OCI-LY3 (cell line): ENCODE results near the gene PIK3R5.
"Not testable (repeated sequence)": the region's sequence is repeated elsewhere in the genome, so short reads cannot be mapped to it uniquely, and the experiment has no call there.

Experiments used
- H2AFZ ChIP-seq: fragments of 200-600, 300-600 bp; shearing (Covaris generic); 2 replicates; pipeline ENCODE4 v1.6.0; 2014; ENCODE audit warnings: antibody characterized with exemption, low read depth, low read length
- H3K27ac ChIP-seq: fragments of 200-600, 300-600 bp; sonication (generic); 2 replicates; pipeline ENCODE4 v1.5.1; 2014; ENCODE audit warnings: mild to moderate bottlenecking, low read length, moderate library complexity, mixed read lengths
- H3K27me3 ChIP-seq: fragments of 200-600, 300-600 bp; sonication (generic); 2 replicates; pipeline ENCODE4 v1.6.1; 2014; ENCODE audit warnings: low read depth, low read length, mixed read lengths
- H3K36me3 ChIP-seq: fragments of 200-600, 300-600 bp; sonication (generic); replicated peaks from 2 replicates; pipeline ENCODE3; 2014; ENCODE audit warnings: low read depth, low read length, mixed read lengths
- H3K4me1 ChIP-seq: fragments of 300-600, 200-600 bp; sonication (generic); 2 replicates; pipeline ENCODE4 v1.6.1; 2014; ENCODE audit warnings: low read length, mixed read lengths
- H3K4me2 ChIP-seq: fragments of 200-600, 300-600 bp; sonication (generic); 2 replicates; pipeline ENCODE4 v1.6.1; 2014; ENCODE audit warnings: low read length, mixed read lengths
- H3K4me3 ChIP-seq: fragments of 300-600, 200-600 bp; sonication (generic); 2 replicates; pipeline ENCODE4 v1.5.1; 2014; ENCODE audit warnings: antibody characterized with exemption, mild to moderate bottlenecking, low read length, moderate library complexity
- H3K79me2 ChIP-seq: fragments of 300-600, 200-600 bp; shearing (Covaris generic); 2 replicates; pipeline ENCODE4 v1.6.1; 2014; ENCODE audit warnings: mild to moderate bottlenecking, low read length, mixed read lengths
- H3K9ac ChIP-seq: fragments of 300-600, 200-600 bp; shearing (Covaris generic); 2 replicates; pipeline ENCODE4 v1.6.0; 2014; ENCODE audit warnings: mild to moderate bottlenecking, low read length, moderate library complexity
- H3K9me3 ChIP-seq: fragments of 200-600, 300-600 bp; shearing (Covaris generic); 2 replicates; pipeline ENCODE4 v1.6.1; 2014; ENCODE audit warnings: low read length, mixed read lengths; ENCODE audit not compliant: insufficient read depth
- H4K20me1 ChIP-seq: fragments of 200-600, 300-600 bp; sonication (generic); 2 replicates; pipeline ENCODE4 v1.6.1; 2016; ENCODE audit warnings: low read length, mixed read lengths; ENCODE audit not compliant: insufficient read depth
- CTCF ChIP-seq: fragments of 200-600, 300-600 bp; sonication (generic); IDR thresholded peaks from 2 replicates; pipeline ENCODE4 v1.5.1; 2014; ENCODE audit warnings: antibody characterized with exemption, low read length, low read depth
- EZH2phosphoT487 ChIP-seq: fragments of 200-600 bp; shearing (Covaris generic); IDR thresholded peaks from 2 replicates; pipeline ENCODE4 v1.6.1; 2018; ENCODE audit warnings: antibody characterized with exemption, mixed run types, low read depth

The PIK3R5 gene

GRCh38 chr17:8991514-8992285 is 26.2 kb upstream of the PIK3R5 start:
- H3K4me3 ChIP-seq, result no peak overlapping the region
- 0 out of 2 replicates have a peak overlapping the region, but pooled peaks have one; percentile 2 for H3K4me2 ChIP-seq

GRCh38 chr17:8988263-8988935 is 22.9 kb upstream of the PIK3R5 start:
- not testable (repeated sequence) for H3K27me3 ChIP-seq, H3K9ac ChIP-seq, H3K36me3 ChIP-seq

More at GRCh38 chr17:8991514-8992285, 26.2 kb upstream of the PIK3R5 start:
- TF ChIP-seq EZH2phosphoT487, result no peak
- TF ChIP-seq CTCF, result peak; percentile 74
- peak overlapping the region; percentile 70 for H2AFZ ChIP-seq
- peaks cover 5% of the 10 kb centered on the region for H3K36me3 ChIP-seq
- no peaks in the 10 kb centered on the region for H4K20me1 ChIP-seq
- no peaks in the 10 kb centered on the region for H3K79me2 ChIP-seq
- H3K27me3 ChIP-seq, result no peaks in the 10 kb centered on the region
- no peaks in the 10 kb centered on the region; the same call in 1 of the 2 replicates for H3K9me3 ChIP-seq
- no peak overlapping the region for H3K9ac ChIP-seq
- H3K4me1 ChIP-seq, result peaks cover 16% of the 10 kb centered on the region; the same call in 1 of the 2 replicates
- no peak overlapping the region for H3K27ac ChIP-seq

GRCh38 chr17:8986295-8986694 is 20.8 kb upstream of the PIK3R5 start:
- Histone ChIP-seq H3K79me2 (no peaks in the 10 kb centered on the region), H3K9ac (no peak overlapping the region), H3K27ac (0 out of 2 replicates have a peak overlapping the region, but pooled peaks have one; percentile 48), H2AFZ (no peak overlapping the region), H4K20me1 (no peaks in the 10 kb centered on the region), H3K36me3 (peaks cover 5% of the 10 kb centered on the region), H3K27me3 (no peaks in the 10 kb centered on the region), H3K4me3 (no peak overlapping the region), H3K4me1 (peaks cover 29% of the 10 kb centered on the region), H3K4me2 (no peak overlapping the region), H3K9me3 (no peaks in the 10 kb centered on the region; the same call in 1 of the 2 replicates)
- TF ChIP-seq CTCF, result peak; percentile 35
- no peak for TF ChIP-seq EZH2phosphoT487

More at GRCh38 chr17:8988263-8988935, 22.9 kb upstream of the PIK3R5 start:
- H3K4me2 ChIP-seq, H3K9me3 ChIP-seq, H3K79me2 ChIP-seq, H3K4me3 ChIP-seq, H4K20me1 ChIP-seq, H3K27ac ChIP-seq, H2AFZ ChIP-seq: not testable (repeated sequence)
- peaks cover 32% of the 10 kb centered on the region for H3K4me1 ChIP-seq

GRCh38 chr17:8985054-8985701 is 19.7 kb upstream of the PIK3R5 start:
- TF ChIP-seq EZH2phosphoT487 (no peak), CTCF (no peak)
- Histone ChIP-seq H3K9ac (no peak overlapping the region), H3K27ac (peak overlapping the region; percentile 48), H3K4me3 (no peak overlapping the region), H2AFZ (peak overlapping the region; percentile 73), H3K9me3 (no peaks in the 10 kb centered on the region; the same call in 1 of the 2 replicates), H3K79me2 (no peaks in the 10 kb centered on the region), H3K27me3 (no peaks in the 10 kb centered on the region), H4K20me1 (no peaks in the 10 kb centered on the region), H3K4me2 (peak overlapping the region; percentile 38), H3K36me3 (peaks cover 5% of the 10 kb centered on the region), H3K4me1 (peaks cover 29% of the 10 kb centered on the region)

- not testable (repeated sequence) for H3K9ac ChIP-seq, H3K4me2 ChIP-seq, H2AFZ ChIP-seq, H4K20me1 ChIP-seq, H3K79me2 ChIP-seq, H3K27me3 ChIP-seq, H3K36me3 ChIP-seq, H3K4me3 ChIP-seq, H3K27ac ChIP-seq, H3K9me3 ChIP-seq
- H3K4me1 ChIP-seq, result peaks cover 29% of the 10 kb centered on the region
Observed at GRCh38 chr17:8984225-8984624, 18.7 kb upstream of the PIK3R5 start.
